Measurements from ENCODE around the gene PROP1. TPM values are rescaled to one million over a fixed set of nuclear protein-coding genes. Genes with fewer than 3 reads are reported as not detected.
"Not testable (repeated sequence)": the region's sequence is repeated elsewhere in the genome, so short reads cannot be mapped to it uniquely, and the experiment has no call there.

PROP1 gene
- total and polyA plus RNA-seq, 2 experiments from 2014 or later = not detected

DNA sequence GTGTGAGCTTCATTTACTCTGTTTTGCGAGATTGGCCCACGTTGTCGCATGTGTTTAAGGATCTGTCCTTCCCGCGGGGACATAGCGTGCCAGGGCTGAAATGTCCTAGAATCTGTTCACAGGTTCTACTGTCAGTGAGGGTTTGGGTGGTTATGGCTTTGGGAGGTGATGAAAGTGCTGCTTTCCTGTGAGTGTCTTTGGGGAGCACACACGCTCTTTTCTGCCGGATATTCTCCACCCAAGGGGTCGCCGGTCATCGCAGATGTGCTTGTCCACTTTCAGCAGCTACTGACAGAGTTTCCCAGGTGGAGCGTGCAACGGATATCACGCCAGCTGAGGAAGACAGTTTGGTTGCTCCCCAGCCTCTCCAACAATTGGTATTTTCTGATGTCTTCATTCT, 32.1 kb downstream of the PROP1 start:
- Histone ChIP-seq H3K9me2 (ENCODE audit: insufficient read depth) (no peaks in the 10 kb centered on the region), H3K4me3 (no peak overlapping the region), H3F3A (ENCODE audit: insufficient read depth) (no peaks in the 10 kb centered on the region), H2AFZ (no peak overlapping the region), H3K9me3 (ENCODE audit: low read depth) (no peaks in the 10 kb centered on the region), H3K9ac (no peak overlapping the region), H3K4me1 (ENCODE audit: insufficient read depth) (no peaks in the 10 kb centered on the region), H3K27me3 (replicated peaks; ENCODE audit: insufficient read depth) (no peaks in the 10 kb centered on the region), H3K79me2 (ENCODE audit: insufficient read depth) (no peaks in the 10 kb centered on the region), H3K36me3 (ENCODE audit: low read depth) (no peaks in the 10 kb centered on the region), H3K4me2 (ENCODE audit: unreplicated experiment) (no peak overlapping the region), H3K27ac (no peak overlapping the region), H4K20me1 (ENCODE audit: insufficient read depth) (no peaks in the 10 kb centered on the region)
- WGBS, 2 experiments (ENCODE audit: low coverage in 1 of 2, low lambda C conversion rate in 2 of 2, missing lambda C conversion rate in 2 of 2) = 81 to 82% methylated on average over 14 of the region's 14 CpGs
- in situ Hi-C loops (cut with MboI) = no loop called here
- no peak for DNase-seq
- TF ChIP-seq EZH2phosphoT487 (IDR thresholded peaks at IDR 0.05; ENCODE audit: insufficient read depth, low read depth) (no peak), EZH2 (IDR thresholded peaks at IDR 0.05; ENCODE audit: insufficient read depth, poor library complexity, severe bottlenecking) (no peak)

DNA sequence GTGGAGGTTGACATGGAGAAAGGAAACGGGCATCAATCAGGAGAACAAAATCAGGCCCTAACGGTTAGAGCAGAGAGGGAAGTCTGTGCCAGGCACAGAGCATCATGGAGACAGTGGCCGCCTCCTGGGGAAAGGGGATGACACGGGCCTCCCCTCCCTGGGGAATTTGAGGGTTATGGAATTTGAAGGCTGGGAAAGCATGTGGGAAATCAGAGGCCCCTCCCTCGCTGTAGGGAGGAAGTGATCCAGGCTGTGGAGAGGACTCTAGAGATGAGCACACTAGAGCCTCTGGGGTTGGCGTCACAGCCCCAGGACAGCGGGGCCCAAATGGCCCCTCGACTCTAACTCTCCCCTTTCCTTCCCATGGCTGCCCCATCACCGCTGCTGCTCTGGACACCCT, 36.7 kb downstream of the PROP1 start:
- Histone ChIP-seq H3K27me3 (replicated peaks; ENCODE audit: insufficient read depth) (no peaks in the 10 kb centered on the region), H3K4me1 (ENCODE audit: insufficient read depth) (no peaks in the 10 kb centered on the region), H2AFZ (no peak overlapping the region), H3K4me3 (no peak overlapping the region), H3F3A (ENCODE audit: insufficient read depth) (no peaks in the 10 kb centered on the region), H3K9me2 (ENCODE audit: insufficient read depth) (no peaks in the 10 kb centered on the region), H3K36me3 (ENCODE audit: low read depth) (no peaks in the 10 kb centered on the region), H3K79me2 (ENCODE audit: insufficient read depth) (no peaks in the 10 kb centered on the region), H3K9ac (no peak overlapping the region), H3K27ac (no peak overlapping the region), H3K9me3 (ENCODE audit: low read depth) (no peaks in the 10 kb centered on the region), H4K20me1 (ENCODE audit: insufficient read depth) (no peaks in the 10 kb centered on the region), H3K4me2 (ENCODE audit: unreplicated experiment) (no peak overlapping the region)
- 51 to 59% methylated on average over 9 of the region's 9 CpGs for WGBS, 2 experiments (ENCODE audit: low coverage in 1 of 2, low lambda C conversion rate in 2 of 2, missing lambda C conversion rate in 2 of 2)
- no peak for TF ChIP-seq EZH2phosphoT487 (IDR thresholded peaks at IDR 0.05; ENCODE audit: insufficient read depth, low read depth)
- no peak for TF ChIP-seq EZH2 (IDR thresholded peaks at IDR 0.05; ENCODE audit: insufficient read depth, poor library complexity, severe bottlenecking)
- in situ Hi-C loops (cut with MboI) = no loop called here
- no peak for DNase-seq

DNA sequence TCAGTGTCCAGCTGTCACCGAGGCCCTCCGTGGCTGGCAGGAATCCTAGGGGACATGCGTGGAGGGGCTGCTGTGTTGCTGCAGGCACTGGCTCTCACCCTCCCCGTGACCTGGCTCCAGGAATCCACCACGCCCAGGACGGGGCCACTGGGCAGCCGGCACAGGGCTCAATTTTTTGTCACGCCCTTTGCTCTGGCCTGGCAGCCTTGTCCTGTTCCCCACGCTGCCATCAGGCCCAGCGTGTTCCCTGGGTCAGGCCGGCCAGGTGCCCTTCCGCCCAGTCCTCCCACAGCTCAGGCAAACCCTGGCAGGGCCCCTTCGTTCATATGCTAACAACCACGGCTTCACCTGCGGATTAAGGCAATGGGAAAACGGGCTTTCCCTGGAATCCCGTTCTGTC, 37.3 kb downstream of the PROP1 start:
- Histone ChIP-seq H3K9me3 (ENCODE audit: low read depth) (no peaks in the 10 kb centered on the region), H3K4me3 (no peak overlapping the region), H3K79me2 (ENCODE audit: insufficient read depth) (no peaks in the 10 kb centered on the region), H3K9ac (no peak overlapping the region), H2AFZ (no peak overlapping the region), H3K9me2 (ENCODE audit: insufficient read depth) (no peaks in the 10 kb centered on the region), H3K4me2 (ENCODE audit: unreplicated experiment) (no peak overlapping the region), H3K4me1 (ENCODE audit: insufficient read depth) (no peaks in the 10 kb centered on the region), H3K36me3 (ENCODE audit: low read depth) (no peaks in the 10 kb centered on the region), H3K27ac (no peak overlapping the region), H3F3A (ENCODE audit: insufficient read depth) (no peaks in the 10 kb centered on the region), H4K20me1 (ENCODE audit: insufficient read depth) (no peaks in the 10 kb centered on the region), H3K27me3 (replicated peaks; ENCODE audit: insufficient read depth) (no peaks in the 10 kb centered on the region)
- TF ChIP-seq EZH2phosphoT487 (IDR thresholded peaks at IDR 0.05; ENCODE audit: insufficient read depth, low read depth) (no peak), EZH2 (IDR thresholded peaks at IDR 0.05; ENCODE audit: insufficient read depth, poor library complexity, severe bottlenecking) (no peak)
- WGBS, 2 experiments (ENCODE audit: low coverage in 1 of 2, low lambda C conversion rate in 2 of 2, missing lambda C conversion rate in 2 of 2) = 61% methylated on average over 14 to 16 of the region's 17 CpGs
- in situ Hi-C loops (cut with MboI) = no loop called here
- DNase-seq = no peak

DNA sequence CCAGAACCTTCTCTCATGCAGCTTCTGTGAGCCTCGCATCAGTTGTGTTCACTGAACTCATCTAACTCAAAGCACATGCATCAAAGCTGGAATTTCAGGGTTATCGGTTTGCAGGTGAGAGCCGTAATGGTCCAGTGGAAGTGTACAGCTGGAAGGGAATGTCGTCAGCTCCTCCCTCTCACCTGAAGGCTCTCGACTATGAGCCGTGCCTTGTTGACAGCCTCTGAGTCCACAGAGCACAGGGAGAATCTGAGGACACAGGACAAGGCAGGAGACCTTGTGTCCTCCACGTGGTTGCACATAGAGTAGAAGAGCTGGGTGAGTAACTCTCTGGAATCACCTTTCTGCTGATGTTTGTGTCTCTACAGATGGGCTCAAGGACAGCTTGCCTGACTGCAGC, 38.8 kb downstream of the PROP1 start:
- Histone ChIP-seq H3K4me2 (ENCODE audit: unreplicated experiment) (no peak overlapping the region), H3F3A (ENCODE audit: insufficient read depth) (no peaks in the 10 kb centered on the region), H3K4me3 (no peak overlapping the region), H3K36me3 (ENCODE audit: low read depth) (no peaks in the 10 kb centered on the region), H3K4me1 (ENCODE audit: insufficient read depth) (no peaks in the 10 kb centered on the region), H2AFZ (no peak overlapping the region), H3K9me2 (ENCODE audit: insufficient read depth) (no peaks in the 10 kb centered on the region), H3K27me3 (replicated peaks; ENCODE audit: insufficient read depth) (no peaks in the 10 kb centered on the region), H3K27ac (no peak overlapping the region), H3K79me2 (ENCODE audit: insufficient read depth) (no peaks in the 10 kb centered on the region), H3K9ac (no peak overlapping the region), H3K9me3 (ENCODE audit: low read depth) (no peaks in the 10 kb centered on the region), H4K20me1 (ENCODE audit: insufficient read depth) (no peaks in the 10 kb centered on the region)
- in situ Hi-C loops (cut with MboI) = no loop called here
- TF ChIP-seq EZH2 (IDR thresholded peaks at IDR 0.05; ENCODE audit: insufficient read depth, poor library complexity, severe bottlenecking) (no peak), EZH2phosphoT487 (IDR thresholded peaks at IDR 0.05; ENCODE audit: insufficient read depth, low read depth) (no peak)
- 58 to 71% methylated on average over 7 of the region's 7 CpGs for WGBS, 2 experiments (ENCODE audit: low coverage in 1 of 2, low lambda C conversion rate in 2 of 2, missing lambda C conversion rate in 2 of 2)
- DNase-seq = no peak

DNA sequence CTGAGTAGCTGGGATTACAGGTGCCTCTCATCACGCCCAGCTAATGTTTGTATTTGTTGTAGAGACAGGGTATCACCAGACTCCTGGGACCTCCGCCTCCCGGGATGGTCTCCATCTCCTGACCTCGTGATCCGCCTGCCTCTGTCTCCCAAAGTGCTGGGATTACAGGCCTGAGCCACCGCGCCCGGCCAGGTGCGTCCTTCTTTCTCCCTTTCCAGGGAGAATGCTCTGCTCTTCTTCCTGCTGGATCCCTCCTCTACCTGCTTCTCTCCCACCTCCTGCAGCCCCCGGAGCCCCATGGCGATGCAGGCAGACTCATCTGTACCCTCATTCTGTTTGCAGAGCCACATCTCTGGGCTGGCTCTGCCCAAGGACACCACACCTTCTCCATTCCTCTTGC, 42.9 kb downstream of the PROP1 start:
- H3K79me2 ChIP-seq (ENCODE audit: insufficient read depth); H4K20me1 ChIP-seq (ENCODE audit: insufficient read depth); H3K9me2 ChIP-seq (ENCODE audit: insufficient read depth); H3K27ac ChIP-seq; H3K9me3 ChIP-seq (ENCODE audit: low read depth); H3K4me3 ChIP-seq; H3K9ac ChIP-seq; DNase-seq; H3F3A ChIP-seq (ENCODE audit: insufficient read depth); H3K4me2 ChIP-seq (ENCODE audit: unreplicated experiment); H3K4me1 ChIP-seq (ENCODE audit: insufficient read depth); in situ Hi-C loops (cut with MboI); H3K36me3 ChIP-seq (ENCODE audit: low read depth); H3K27me3 ChIP-seq (replicated peaks; ENCODE audit: insufficient read depth); H2AFZ ChIP-seq: not testable (repeated sequence)
- WGBS, 2 experiments (ENCODE audit: low coverage in 1 of 2, low lambda C conversion rate in 2 of 2, missing lambda C conversion rate in 2 of 2) = 91 to 97% methylated on average over 10 of the region's 11 CpGs

DNA sequence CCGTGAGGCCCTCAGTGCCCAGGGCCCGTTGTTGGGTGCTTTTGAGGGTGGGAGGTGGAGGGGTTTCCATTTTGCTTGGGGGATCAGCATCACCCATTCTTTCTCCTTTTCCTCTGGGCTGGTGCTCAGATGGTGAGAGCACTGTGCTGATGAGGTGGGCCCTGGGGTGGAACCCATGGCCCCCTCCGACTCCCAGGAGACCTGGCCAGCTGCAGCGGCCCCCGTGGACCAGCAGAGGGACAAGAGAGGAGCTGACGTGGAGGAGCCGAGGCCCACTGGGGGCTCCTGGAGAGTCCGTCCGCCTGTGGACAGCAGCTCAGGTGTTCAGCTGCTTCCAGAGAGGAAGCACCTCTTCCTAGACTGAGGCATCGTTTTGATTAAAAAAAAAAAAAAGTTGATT, 46.4 kb downstream of the PROP1 start:
- H3K9ac ChIP-seq; H3K4me2 ChIP-seq (ENCODE audit: unreplicated experiment); H4K20me1 ChIP-seq (ENCODE audit: insufficient read depth); H3K27me3 ChIP-seq (replicated peaks; ENCODE audit: insufficient read depth); in situ Hi-C loops (cut with MboI); H3K9me3 ChIP-seq (ENCODE audit: low read depth); H3K79me2 ChIP-seq (ENCODE audit: insufficient read depth); H3K27ac ChIP-seq; H2AFZ ChIP-seq; H3K9me2 ChIP-seq (ENCODE audit: insufficient read depth); H3K4me1 ChIP-seq (ENCODE audit: insufficient read depth); H3K4me3 ChIP-seq; H3F3A ChIP-seq (ENCODE audit: insufficient read depth); DNase-seq; H3K36me3 ChIP-seq (ENCODE audit: low read depth): not testable (repeated sequence)
- WGBS, 2 experiments (ENCODE audit: low coverage in 1 of 2, low lambda C conversion rate in 2 of 2, missing lambda C conversion rate in 2 of 2) = 93 to 100% methylated on average over 3 to 5 of the region's 10 CpGs

DNA sequence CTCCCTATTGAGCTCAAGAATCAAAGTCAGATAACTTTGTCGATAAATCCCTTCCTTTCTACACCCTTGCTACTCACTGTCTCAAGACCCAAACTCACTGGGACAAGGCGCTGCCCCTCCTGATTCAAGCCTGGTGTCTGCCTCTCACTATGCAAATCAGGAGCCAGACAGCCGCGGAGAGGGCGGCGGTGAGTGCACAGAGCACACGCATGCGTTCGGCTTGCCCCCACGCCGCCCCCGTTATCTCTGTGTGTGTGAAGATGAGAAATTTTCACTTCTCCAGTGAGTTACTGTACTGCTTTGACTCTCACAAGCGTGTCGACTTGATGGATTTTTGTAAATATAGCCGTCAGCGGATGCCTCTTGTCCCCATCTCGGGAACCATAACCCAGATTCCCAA, 47.0 kb downstream of the PROP1 start:
- in situ Hi-C loops (cut with MboI); H3K27me3 ChIP-seq (replicated peaks; ENCODE audit: insufficient read depth): not testable (repeated sequence)
- WGBS, 2 experiments (ENCODE audit: low coverage in 1 of 2, low lambda C conversion rate in 2 of 2, missing lambda C conversion rate in 2 of 2) = no CpG with 5 or more reads among the region's 17 CpGs

More for the DNA sequence above, 47.0 kb downstream of the PROP1 start:
- not testable (repeated sequence) for H4K20me1 ChIP-seq (ENCODE audit: insufficient read depth); H3K9ac ChIP-seq; H3K4me3 ChIP-seq; H3K4me2 ChIP-seq (ENCODE audit: unreplicated experiment); H3K36me3 ChIP-seq (ENCODE audit: low read depth); H3K79me2 ChIP-seq (ENCODE audit: insufficient read depth); H3K4me1 ChIP-seq (ENCODE audit: insufficient read depth); H3K9me2 ChIP-seq (ENCODE audit: insufficient read depth); H2AFZ ChIP-seq; H3K9me3 ChIP-seq (ENCODE audit: low read depth); DNase-seq; H3F3A ChIP-seq (ENCODE audit: insufficient read depth); H3K27ac ChIP-seq

All from GM23248 (cell line).